ENCODE measurements around the gene ADAMTS20.

- TF ChIP-seq CTCF (optimal IDR thresholded peaks at IDR 0.05 in 1 of 3, IDR thresholded peaks at IDR 0.05 in 1 of 3, conservative IDR thresholded peaks at IDR 0.05 in 1 of 3; ENCODE audit: extremely low read depth in 1 of 3, insufficient read depth in 2 of 3, low read length in 3 of 3): no peak
- no peak for TF ChIP-seq EZH2 (IDR thresholded peaks at IDR 0.05; ENCODE audit: low read length)
Measured at GRCh38 chr12:43348221-43348620, 203.8 kb downstream of the ADAMTS20 start.

Measured in keratinocyte (primary cell).